ENCODE measurements around the gene SCARF2. TPM values are rescaled to one million over a fixed set of nuclear protein-coding genes. Genes with fewer than 3 reads are reported as not detected.

SCARF2 gene
- total and polyA plus RNA-seq, 2 donors (not counting 1 experiment from before 2014, with no cell fraction given), result 0.86 to 1.3 TPM

DNA sequence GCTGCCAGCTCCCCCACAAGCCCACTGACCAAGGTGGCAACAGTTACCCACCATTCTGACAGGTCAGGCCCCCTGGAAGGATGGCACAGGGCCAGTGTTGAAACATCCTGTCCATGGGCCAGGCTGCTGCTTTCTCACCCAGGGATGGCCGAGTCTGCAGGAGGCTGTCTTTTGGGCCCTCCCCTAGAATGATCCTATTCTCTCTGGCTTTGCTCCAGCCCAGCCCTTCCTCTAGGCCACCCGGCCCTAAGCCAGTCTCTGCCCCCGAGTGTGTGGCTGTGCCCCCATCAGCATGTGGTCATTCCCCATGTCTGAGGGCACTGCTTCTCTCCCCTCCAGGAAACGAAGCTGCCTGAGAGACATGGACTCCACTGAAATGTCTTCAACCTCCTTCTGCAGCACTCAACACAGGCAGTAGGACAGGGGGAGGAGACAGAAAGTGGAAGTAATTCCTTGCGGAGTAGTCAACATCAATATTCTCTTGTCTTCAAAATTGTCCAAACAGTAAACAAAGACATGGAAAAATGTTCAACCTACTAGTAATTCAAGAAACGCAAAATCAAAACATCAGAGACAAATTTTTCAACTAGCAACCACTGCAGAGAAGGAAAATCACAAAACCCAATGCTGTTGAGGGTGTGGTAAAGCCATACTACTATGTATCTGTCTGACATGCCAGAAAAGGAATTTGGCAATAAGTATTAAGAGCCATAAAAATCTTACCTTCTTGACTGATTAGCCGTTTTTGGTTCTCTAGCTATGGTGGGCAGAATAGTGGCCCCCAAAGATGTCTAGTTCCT, 5.1 kb upstream of the SCARF2 start:
- Mint-ChIP-seq H3K4me3 (no peak overlapping the region), H3K4me1 (peaks cover 7% of the 10 kb centered on the region), H3K27ac (no peak overlapping the region), H3K9me3 (ENCODE audit: insufficient read depth) (no peaks in the 10 kb centered on the region), H3K27me3 (peaks cover 5% of the 10 kb centered on the region)
- Histone ChIP-seq H3K4me3 (ENCODE audit: control extremely low read depth in 1 of 5, extremely low read depth in 1 of 5, insufficient read depth in 1 of 5, low read depth in 2 of 5, low read length in 4 of 5) (no peak overlapping the region), H3K36me3 (replicated peaks in 1 of 2; ENCODE audit: control extremely low read depth in 1 of 2, control insufficient read depth in 1 of 2, extremely low read depth in 1 of 2, insufficient read depth in 2 of 2, low read length in 1 of 2) (peaks cover 2 to 28% of the 10 kb centered on the region in 2 experiments), H2AFZ (ENCODE audit: insufficient read depth, low read depth, low read length, poor library complexity, severe bottlenecking) (no peak overlapping the region), H3K4me1 (ENCODE audit: control insufficient read depth in 2 of 2, insufficient read depth in 2 of 2, low read length in 2 of 2) (peaks cover 6 to 9% of the 10 kb centered on the region in 2 donors), H3K9me3 (ENCODE audit: control extremely low read depth in 1 of 3, control insufficient read depth in 2 of 3, insufficient read depth in 1 of 3, low read length in 2 of 3) (peaks cover 0 to 11% (median 0%) of the 10 kb centered on the region in 3 donors), H3K4me2 (replicated peaks; ENCODE audit: low read depth, low read length, poor library complexity, severe bottlenecking) (no peak overlapping the region), H4K20me1 (ENCODE audit: control insufficient read depth, insufficient read depth, low read length, poor library complexity, severe bottlenecking) (peaks cover 10% of the 10 kb centered on the region), H3K9ac (ENCODE audit: low read length) (no peak overlapping the region), H3K27ac (ENCODE audit: low read length in 2 of 2) (no peak overlapping the region), H3K27me3 (replicated peaks in 1 of 4; ENCODE audit: control extremely low read depth in 1 of 4, control insufficient read depth in 3 of 4, insufficient read depth in 4 of 4, low read length in 3 of 4) (peaks cover 0 to 16% (median 5%) of the 10 kb centered on the region in 4 experiments), H3K79me2 (ENCODE audit: control insufficient read depth, insufficient read depth, low read length) (no peaks in the 10 kb centered on the region)
- ChIA-PET POLR2A (interaction anchor here (1.6 kb wide), 1 partner anchor 21 kb away, joined by 6 read pairs; no protein-coding TSS in a partner anchor), CTCF (interaction anchor here (1.0 kb wide), 1 partner anchor 24 kb away, joined by 3 read pairs; no protein-coding TSS in a partner anchor)
- ATAC-seq (ENCODE audit: low read depth) (no peak), DNase-seq (no peak)
- intact Hi-C loops (cut with micrococcal nuclease), result no loop called here
- WGBS (ENCODE audit: insufficient coverage), result 91% methylated on average over 4 of the region's 7 CpGs
- no peak for TF ChIP-seq EZH2 (IDR thresholded peaks at IDR 0.05; ENCODE audit: borderline replicate concordance, insufficient read depth, low read depth, low read length, poor library complexity, severe bottlenecking)
- TF ChIP-seq, protein P1, sequence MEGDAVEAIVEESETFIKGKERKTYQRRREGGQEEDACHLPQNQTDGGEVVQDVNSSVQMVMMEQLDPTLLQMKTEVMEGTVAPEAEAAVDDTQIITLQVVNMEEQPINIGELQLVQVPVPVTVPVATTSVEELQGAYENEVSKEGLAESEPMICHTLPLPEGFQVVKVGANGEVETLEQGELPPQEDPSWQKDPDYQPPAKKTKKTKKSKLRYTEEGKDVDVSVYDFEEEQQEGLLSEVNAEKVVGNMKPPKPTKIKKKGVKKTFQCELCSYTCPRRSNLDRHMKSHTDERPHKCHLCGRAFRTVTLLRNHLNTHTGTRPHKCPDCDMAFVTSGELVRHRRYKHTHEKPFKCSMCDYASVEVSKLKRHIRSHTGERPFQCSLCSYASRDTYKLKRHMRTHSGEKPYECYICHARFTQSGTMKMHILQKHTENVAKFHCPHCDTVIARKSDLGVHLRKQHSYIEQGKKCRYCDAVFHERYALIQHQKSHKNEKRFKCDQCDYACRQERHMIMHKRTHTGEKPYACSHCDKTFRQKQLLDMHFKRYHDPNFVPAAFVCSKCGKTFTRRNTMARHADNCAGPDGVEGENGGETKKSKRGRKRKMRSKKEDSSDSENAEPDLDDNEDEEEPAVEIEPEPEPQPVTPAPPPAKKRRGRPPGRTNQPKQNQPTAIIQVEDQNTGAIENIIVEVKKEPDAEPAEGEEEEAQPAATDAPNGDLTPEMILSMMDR (IDR thresholded peaks at IDR 0.05), result no peak

Data from B cell (primary cell).